Progenitor cell of endocrine pancreas (in vitro differentiated cells): ENCODE results near the gene SRRD. TPM values are rescaled to one million over a fixed set of nuclear protein-coding genes. Genes with fewer than 3 reads are reported as not detected.

Source experiments
- DNase-seq: peaks from one replicate; pipeline ENCODE4 v3.0.0; 2021; ENCODE audit warnings: low spot score; ENCODE audit not compliant: unreplicated experiment
- H3K27ac Mint-ChIP-seq: 2 replicates; pipeline ENCODE4 v1.8.0; 2021; ENCODE audit warnings: mild to moderate bottlenecking, moderate library complexity, mixed read lengths
- H3K27me3 Mint-ChIP-seq: 2 replicates; pipeline ENCODE4 v1.8.0; 2021; ENCODE audit warnings: mixed read lengths
- H3K36me3 Mint-ChIP-seq: 2 replicates; pipeline ENCODE4 v1.8.0; 2022; ENCODE audit warnings: mixed read lengths; ENCODE audit not compliant: insufficient read depth
- H3K4me1 Mint-ChIP-seq: 2 replicates; pipeline ENCODE4 v1.8.0; 2021; ENCODE audit warnings: low read depth, mixed read lengths
- H3K4me3 Mint-ChIP-seq: 2 replicates; pipeline ENCODE4 v1.8.0; 2021; ENCODE audit warnings: low read depth, mild to moderate bottlenecking, moderate library complexity, mixed read lengths
- H3K9me3 Mint-ChIP-seq: 2 replicates; pipeline ENCODE4 v1.8.0; 2021; ENCODE audit warnings: low read depth, mixed read lengths
- total RNA-seq: library from RNA; stranded (reverse); gene quantifications from 2 replicates; pipeline ENCODE4 v1.2.1, GENCODE V29; 2021
- TF ChIP-seq, protein P1 (sequence below): fragments of 200-600 bp; sonication (generic); IDR thresholded peaks from one replicate; pipeline ENCODE4 v1.5.0; 2021; ENCODE audit warnings: antibody characterized with exemption, mild to moderate bottlenecking; ENCODE audit not compliant: unreplicated experiment

The SRRD gene
- total RNA-seq, 1 donor from 2014 or later = 23.2 TPM

DNA sequence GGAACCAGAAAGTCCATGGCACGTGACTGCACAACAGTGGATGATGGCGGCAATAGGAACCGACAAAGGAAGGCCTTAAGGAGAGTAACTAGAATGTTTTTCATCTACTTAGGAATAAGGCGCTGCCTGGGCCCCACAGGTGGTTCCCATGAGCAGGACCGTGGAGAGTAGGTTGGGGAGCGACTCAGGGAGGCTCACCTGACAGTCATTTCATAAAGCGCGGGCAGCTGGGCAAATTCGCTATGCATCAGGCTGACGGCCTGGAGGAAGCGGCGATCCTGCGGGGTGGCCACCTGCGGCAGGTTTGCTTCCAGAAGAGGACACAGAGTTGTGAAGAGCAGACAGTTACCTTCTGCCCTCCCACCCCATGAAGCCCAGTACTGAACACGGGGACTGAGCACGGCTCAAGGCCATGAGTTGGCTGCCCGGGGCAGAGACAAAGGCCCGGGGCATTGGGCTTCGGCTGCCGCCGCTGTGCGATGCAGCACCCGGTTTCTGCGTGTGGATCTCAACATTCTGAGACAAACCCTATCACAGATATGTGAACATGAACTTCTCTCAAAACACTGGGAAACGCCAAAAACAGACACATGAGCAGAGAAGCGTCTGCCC lies 25.9 kb upstream of the SRRD start:
- Mint-ChIP-seq H3K27me3 (no peaks in the 10 kb centered on the region), H3K36me3 (peaks cover 8% of the 10 kb centered on the region), H3K4me1 (no peaks in the 10 kb centered on the region), H3K9me3 (no peaks in the 10 kb centered on the region), H3K27ac (peak overlapping the region; percentile 52), H3K4me3 (no peak overlapping the region)
- DNase-seq = no peak
- TF ChIP-seq, protein P1, sequence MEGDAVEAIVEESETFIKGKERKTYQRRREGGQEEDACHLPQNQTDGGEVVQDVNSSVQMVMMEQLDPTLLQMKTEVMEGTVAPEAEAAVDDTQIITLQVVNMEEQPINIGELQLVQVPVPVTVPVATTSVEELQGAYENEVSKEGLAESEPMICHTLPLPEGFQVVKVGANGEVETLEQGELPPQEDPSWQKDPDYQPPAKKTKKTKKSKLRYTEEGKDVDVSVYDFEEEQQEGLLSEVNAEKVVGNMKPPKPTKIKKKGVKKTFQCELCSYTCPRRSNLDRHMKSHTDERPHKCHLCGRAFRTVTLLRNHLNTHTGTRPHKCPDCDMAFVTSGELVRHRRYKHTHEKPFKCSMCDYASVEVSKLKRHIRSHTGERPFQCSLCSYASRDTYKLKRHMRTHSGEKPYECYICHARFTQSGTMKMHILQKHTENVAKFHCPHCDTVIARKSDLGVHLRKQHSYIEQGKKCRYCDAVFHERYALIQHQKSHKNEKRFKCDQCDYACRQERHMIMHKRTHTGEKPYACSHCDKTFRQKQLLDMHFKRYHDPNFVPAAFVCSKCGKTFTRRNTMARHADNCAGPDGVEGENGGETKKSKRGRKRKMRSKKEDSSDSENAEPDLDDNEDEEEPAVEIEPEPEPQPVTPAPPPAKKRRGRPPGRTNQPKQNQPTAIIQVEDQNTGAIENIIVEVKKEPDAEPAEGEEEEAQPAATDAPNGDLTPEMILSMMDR = no peak

DNA sequence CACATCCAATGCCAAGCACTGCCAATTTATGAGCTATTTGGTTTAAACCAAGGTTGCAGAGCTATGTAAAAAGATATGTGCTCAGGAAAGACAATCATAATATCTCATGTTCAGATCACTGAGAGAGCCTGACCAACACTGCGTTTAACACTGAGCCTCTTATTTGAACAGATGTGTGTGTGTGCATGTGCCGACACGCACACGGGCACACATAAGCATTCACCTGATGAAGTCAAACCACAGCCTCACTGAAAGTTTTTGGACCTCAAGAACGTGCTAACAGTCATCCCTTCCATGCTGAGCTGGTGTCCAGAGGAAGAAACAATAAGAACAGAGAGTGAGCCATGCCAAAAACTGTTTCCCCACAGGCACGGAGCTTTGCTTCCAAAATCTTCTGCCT lies 23.5 kb upstream of the SRRD start:
- Mint-ChIP-seq H3K27me3 (no peaks in the 10 kb centered on the region), H3K9me3 (no peaks in the 10 kb centered on the region)

DNA sequence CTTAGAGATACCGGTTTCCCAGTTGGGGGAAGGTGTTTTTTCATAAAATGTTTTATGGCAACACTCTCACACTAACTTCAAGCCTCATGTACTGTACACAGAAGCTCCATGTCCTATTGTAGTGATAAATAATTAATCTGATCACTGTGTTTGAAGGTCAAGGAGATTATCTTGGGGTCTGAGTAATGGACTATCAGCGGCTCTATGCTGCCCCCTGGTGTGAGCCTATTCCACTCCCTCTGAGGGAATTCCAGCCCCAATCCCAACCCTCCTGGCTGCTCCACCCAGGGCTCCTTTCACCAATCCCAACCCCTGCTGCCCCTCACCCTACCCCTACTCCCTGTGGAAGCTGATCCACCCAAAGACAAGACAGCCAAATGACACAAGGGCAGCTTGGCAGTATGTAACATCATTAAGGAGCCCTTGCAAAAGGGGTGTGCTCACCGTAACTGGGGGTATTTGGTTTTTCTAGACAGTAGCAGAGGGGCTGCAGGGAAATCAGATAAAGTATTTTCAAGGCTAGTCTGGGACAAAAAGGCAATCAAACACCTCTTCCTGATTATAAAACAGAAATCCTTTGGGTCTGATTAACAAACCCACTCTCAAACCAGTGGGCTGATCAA lies 22.4 kb upstream of the SRRD start:
- Mint-ChIP-seq H3K27ac (no peak overlapping the region), H3K36me3 (peaks cover 4% of the 10 kb centered on the region), H3K9me3 (no peaks in the 10 kb centered on the region), H3K27me3 (no peaks in the 10 kb centered on the region), H3K4me3 (no peak overlapping the region), H3K4me1 (no peaks in the 10 kb centered on the region)
- DNase-seq = peak; percentile 62
- TF ChIP-seq, protein P1 = peak; percentile 91

More for the DNA sequence above, 23.5 kb upstream of the SRRD start:
- Mint-ChIP-seq H3K27ac (no peak overlapping the region), H3K36me3 (peaks cover 7% of the 10 kb centered on the region), H3K4me1 (no peaks in the 10 kb centered on the region), H3K4me3 (no peak overlapping the region)
- TF ChIP-seq, protein P1 = no peak
- no peak for DNase-seq

DNA sequence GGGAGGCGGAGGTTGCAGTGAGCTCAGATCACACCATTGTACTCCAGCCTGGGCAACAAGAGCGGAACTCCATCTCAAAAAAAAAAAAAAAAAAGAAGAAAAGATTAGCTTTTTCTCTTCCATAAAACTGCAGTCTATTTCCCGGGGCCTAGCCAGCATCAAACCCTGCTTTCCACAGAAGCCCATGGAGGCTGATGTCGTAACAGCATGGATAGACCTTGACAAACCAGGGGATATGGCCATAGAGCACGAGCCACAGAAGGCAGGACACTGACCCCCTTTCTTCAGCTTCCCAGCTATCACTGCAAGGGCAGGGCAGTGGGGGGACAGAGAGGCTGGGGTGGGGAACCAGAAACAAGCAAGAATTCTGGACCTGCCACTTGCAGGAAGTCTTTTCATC lies 21.6 kb upstream of the SRRD start:
- no peaks in the 10 kb centered on the region for H3K27me3 Mint-ChIP-seq
- no peaks in the 10 kb centered on the region for H3K4me1 Mint-ChIP-seq
- H3K9me3 Mint-ChIP-seq = no peaks in the 10 kb centered on the region
- H3K4me3 Mint-ChIP-seq = no peak overlapping the region
- no peak overlapping the region for H3K27ac Mint-ChIP-seq
- TF ChIP-seq, protein P1 = no peak
- no peak for DNase-seq
- H3K36me3 Mint-ChIP-seq = peaks cover 4% of the 10 kb centered on the region

DNA sequence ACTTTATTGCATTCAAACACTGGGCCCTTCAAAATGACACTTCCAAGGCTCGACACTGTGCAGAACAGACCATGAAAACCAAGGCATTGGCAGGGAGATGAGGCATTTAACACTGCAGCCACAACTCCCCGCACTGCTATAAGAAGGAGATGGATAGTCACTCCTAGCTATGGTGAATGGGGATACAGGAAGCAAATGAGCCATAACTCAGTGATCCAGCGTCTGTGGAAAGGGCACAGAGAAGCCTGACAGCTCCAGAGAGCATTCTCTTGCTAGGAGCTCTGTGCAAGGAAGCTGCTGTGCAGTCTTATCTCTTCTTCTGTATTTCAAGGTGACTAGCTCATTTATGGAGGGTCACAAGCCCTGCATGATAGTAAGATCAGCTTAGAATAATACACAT lies 21.0 kb upstream of the SRRD start:
- Mint-ChIP-seq H3K9me3 (no peaks in the 10 kb centered on the region), H3K27ac (no peak overlapping the region), H3K4me1 (no peaks in the 10 kb centered on the region), H3K27me3 (no peaks in the 10 kb centered on the region), H3K4me3 (no peak overlapping the region), H3K36me3 (peaks cover 4% of the 10 kb centered on the region)
- TF ChIP-seq, protein P1 = no peak
- DNase-seq = no peak
